Peyer's patch (tissue), 4 donors: ENCODE results near the gene RPS6KA4.

Experiments used
- POLR2A ChIP-seq, 2 donors: fragments of 450-650 bp; IDR thresholded peaks; one replicate each; pipeline ENCODE4 v1.5.1; 2017; ENCODE audit warnings: antibody characterized with exemption in 2 of 2, mild to moderate bottlenecking in 2 of 2, moderate library complexity in 2 of 2
- TF ChIP-seq, protein P1 (sequence below), 6 experiments: fragments of 450-650 bp in 4 of 6; fragments of 200-600 bp in 2 of 6; sonication (generic) in 1 of 6; IDR thresholded peaks; one replicate each; pipeline ENCODE4 v1.5.1; 2017 to 2019; ENCODE audit warnings: antibody characterized with exemption in 6 of 6, mild to moderate bottlenecking in 3 of 6, moderate library complexity in 1 of 6

DNA sequence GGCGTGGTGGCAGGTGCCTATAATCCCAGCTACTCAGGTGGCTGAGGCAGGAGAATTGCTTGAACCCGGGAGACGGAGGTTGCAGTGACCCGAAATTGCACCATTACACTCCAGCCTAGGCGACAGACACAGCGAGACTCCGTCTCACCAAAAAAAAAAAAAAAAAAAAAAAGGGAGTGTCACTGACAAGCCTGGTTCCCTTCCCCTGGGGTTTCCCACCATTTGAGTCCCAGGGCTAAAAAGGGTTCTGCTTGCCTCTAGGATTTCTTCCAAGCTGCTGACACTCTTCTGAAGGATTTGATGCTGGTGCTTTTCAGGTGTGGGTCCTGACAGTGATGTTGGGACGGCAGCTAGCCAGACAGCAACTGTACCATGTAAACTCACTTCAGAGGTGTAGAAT lies 20.2 kb upstream of the RPS6KA4 start:
- no peak for TF ChIP-seq POLR2A (IDR thresholded peaks at IDR 0.05)
- TF ChIP-seq, protein P1, sequence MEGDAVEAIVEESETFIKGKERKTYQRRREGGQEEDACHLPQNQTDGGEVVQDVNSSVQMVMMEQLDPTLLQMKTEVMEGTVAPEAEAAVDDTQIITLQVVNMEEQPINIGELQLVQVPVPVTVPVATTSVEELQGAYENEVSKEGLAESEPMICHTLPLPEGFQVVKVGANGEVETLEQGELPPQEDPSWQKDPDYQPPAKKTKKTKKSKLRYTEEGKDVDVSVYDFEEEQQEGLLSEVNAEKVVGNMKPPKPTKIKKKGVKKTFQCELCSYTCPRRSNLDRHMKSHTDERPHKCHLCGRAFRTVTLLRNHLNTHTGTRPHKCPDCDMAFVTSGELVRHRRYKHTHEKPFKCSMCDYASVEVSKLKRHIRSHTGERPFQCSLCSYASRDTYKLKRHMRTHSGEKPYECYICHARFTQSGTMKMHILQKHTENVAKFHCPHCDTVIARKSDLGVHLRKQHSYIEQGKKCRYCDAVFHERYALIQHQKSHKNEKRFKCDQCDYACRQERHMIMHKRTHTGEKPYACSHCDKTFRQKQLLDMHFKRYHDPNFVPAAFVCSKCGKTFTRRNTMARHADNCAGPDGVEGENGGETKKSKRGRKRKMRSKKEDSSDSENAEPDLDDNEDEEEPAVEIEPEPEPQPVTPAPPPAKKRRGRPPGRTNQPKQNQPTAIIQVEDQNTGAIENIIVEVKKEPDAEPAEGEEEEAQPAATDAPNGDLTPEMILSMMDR (IDR thresholded peaks at IDR 0.05): no peak
